HEK293 (cell line): ENCODE results near the gene NFKBIE.

Experiments used
- BCL11B ChIP-seq: fragments of 450-650 bp; formaldehyde crosslinking; IDR thresholded peaks from 2 replicates; pipeline ENCODE4 v1.5.1; 2016; ENCODE audit warnings: low read depth, missing biosample characterization, missing genetic modification characterization
- GLI2 ChIP-seq: fragments of 450-650 bp; formaldehyde crosslinking; IDR thresholded peaks from 2 replicates; pipeline ENCODE4; 2017; ENCODE audit warnings: missing biosample characterization, missing genetic modification characterization, low read depth, borderline replicate concordance
- GLIS1 ChIP-seq: fragments of 450-650 bp; formaldehyde crosslinking; IDR thresholded peaks from 2 replicates; pipeline ENCODE4 v1.5.1; 2016; ENCODE audit warnings: missing biosample characterization, missing genetic modification characterization
- HOXA7 ChIP-seq: sonication (generic); formaldehyde crosslinking; IDR thresholded peaks from 2 replicates; pipeline ENCODE4 v1.8.1; 2022; ENCODE audit warnings: missing genetic modification reagents, borderline replicate concordance
- HOXD13 ChIP-seq: sonication (generic); formaldehyde crosslinking; IDR thresholded peaks from 2 replicates; pipeline ENCODE4 v1.8.0; 2022; ENCODE audit warnings: missing genetic modification reagents, borderline replicate concordance
- PATZ1 ChIP-seq: fragments of 450-650 bp; formaldehyde crosslinking; IDR thresholded peaks from 2 replicates; pipeline ENCODE4 v1.5.1; 2016; ENCODE audit warnings: missing biosample characterization, missing genetic modification characterization
- PRDM2 ChIP-seq: fragments of 450-650 bp; formaldehyde crosslinking; IDR thresholded peaks from 2 replicates; pipeline ENCODE4 v1.5.1; 2016; ENCODE audit warnings: missing biosample characterization, missing genetic modification characterization, borderline replicate concordance
- PRDM4 ChIP-seq: fragments of 450-650 bp; formaldehyde crosslinking; IDR thresholded peaks from 2 replicates; pipeline ENCODE4 v1.5.1; 2017; ENCODE audit warnings: missing biosample characterization, missing genetic modification characterization
- YY2 ChIP-seq: fragments of 450-650 bp; formaldehyde crosslinking; IDR thresholded peaks from 2 replicates; pipeline ENCODE4 v1.5.1; 2016; ENCODE audit warnings: missing biosample characterization, missing genetic modification characterization
- ZFHX2 ChIP-seq: fragments of 450-650 bp; formaldehyde crosslinking; conservative IDR thresholded peaks from 2 replicates; pipeline ENCODE4 v1.5.1; 2016; ENCODE audit warnings: missing biosample characterization, missing genetic modification characterization
- ZFP3 ChIP-seq: fragments of 450-650 bp; formaldehyde crosslinking; IDR thresholded peaks from 2 replicates; pipeline ENCODE4 v1.5.1; 2016; ENCODE audit warnings: low read depth, missing biosample characterization, missing genetic modification characterization
- ZFP41 ChIP-seq: fragments of 450-650 bp; formaldehyde crosslinking; IDR thresholded peaks from 2 replicates; pipeline ENCODE4 v1.5.1; 2016; ENCODE audit warnings: missing biosample characterization, missing genetic modification characterization, borderline replicate concordance
- ZNF138 ChIP-seq: fragments of 450-650 bp; formaldehyde crosslinking; IDR thresholded peaks from 2 replicates; pipeline ENCODE4 v1.5.1; 2016; ENCODE audit warnings: missing biosample characterization, missing genetic modification characterization, borderline replicate concordance
- ZNF140 ChIP-seq: fragments of 450-650 bp; formaldehyde crosslinking; IDR thresholded peaks from 2 replicates; pipeline ENCODE4 v1.5.1; 2016; ENCODE audit warnings: missing biosample characterization, missing genetic modification characterization
- ZNF169 ChIP-seq: fragments of 450-650 bp; formaldehyde crosslinking; IDR thresholded peaks from 2 replicates; pipeline ENCODE4 v1.5.1; 2016; ENCODE audit warnings: missing biosample characterization, missing genetic modification characterization
- ZNF2 ChIP-seq: fragments of 450-650 bp; formaldehyde crosslinking; IDR thresholded peaks from 2 replicates; pipeline ENCODE4 v1.5.1; 2016; ENCODE audit warnings: missing biosample characterization, missing genetic modification characterization
- ZNF248 ChIP-seq: fragments of 450-650 bp; formaldehyde crosslinking; IDR thresholded peaks from 2 replicates; pipeline ENCODE4 v1.5.1; 2017; ENCODE audit warnings: missing biosample characterization, missing genetic modification characterization
- ZNF513 ChIP-seq: fragments of 450-650 bp; IDR thresholded peaks from 2 replicates; pipeline ENCODE4 v1.5.1; 2018; ENCODE audit warnings: missing biosample characterization, missing genetic modification characterization
- ZNF548 ChIP-seq: fragments of 450-650 bp; formaldehyde crosslinking; IDR thresholded peaks from 2 replicates; pipeline ENCODE4 v1.5.1; 2016; ENCODE audit warnings: missing biosample characterization, missing genetic modification characterization
- ZNF621 ChIP-seq: fragments of 450-650 bp; formaldehyde crosslinking; IDR thresholded peaks from 2 replicates; pipeline ENCODE4 v1.5.1; 2017; ENCODE audit warnings: missing biosample characterization, missing genetic modification characterization
- ZNF626 ChIP-seq: fragments of 450-650 bp; sonication (Bioruptor Pico); formaldehyde crosslinking; IDR thresholded peaks from 2 replicates; pipeline ENCODE4 v1.5.1; 2018; ENCODE audit warnings: missing biosample characterization, missing genetic modification characterization, inconsistent platforms
- ZNF664 ChIP-seq: fragments of 450-650 bp; formaldehyde crosslinking; IDR thresholded peaks from 2 replicates; pipeline ENCODE4 v1.5.1; 2016; ENCODE audit warnings: missing biosample characterization, missing genetic modification characterization
- ZNF777 ChIP-seq: fragments of 450-650 bp; formaldehyde crosslinking; IDR thresholded peaks from 2 replicates; pipeline ENCODE4 v1.5.1; 2017; ENCODE audit warnings: missing biosample characterization, missing genetic modification characterization, borderline replicate concordance
- ZNF791 ChIP-seq: fragments of 450-650 bp; formaldehyde crosslinking; IDR thresholded peaks from 2 replicates; pipeline ENCODE4 v1.5.1; 2016; ENCODE audit warnings: missing biosample characterization, missing genetic modification characterization
- ZSCAN23 ChIP-seq: fragments of 450-650 bp; formaldehyde crosslinking; IDR thresholded peaks from 2 replicates; pipeline ENCODE4 v1.5.1; 2016; ENCODE audit warnings: missing biosample characterization, missing genetic modification characterization
- TF ChIP-seq, protein P1 (sequence below): fragments of 450-650 bp; IDR thresholded peaks from 2 replicates; pipeline ENCODE4 v1.5.1; 2018; ENCODE audit warnings: missing biosample characterization, mild to moderate bottlenecking, missing genetic modification characterization

NFKBIE gene

GRCh38 chr6:44312901-44313788, 47.8 kb upstream of the NFKBIE start, which contains the start of gene AARS2 (continued):
- TF ChIP-seq, protein P1, sequence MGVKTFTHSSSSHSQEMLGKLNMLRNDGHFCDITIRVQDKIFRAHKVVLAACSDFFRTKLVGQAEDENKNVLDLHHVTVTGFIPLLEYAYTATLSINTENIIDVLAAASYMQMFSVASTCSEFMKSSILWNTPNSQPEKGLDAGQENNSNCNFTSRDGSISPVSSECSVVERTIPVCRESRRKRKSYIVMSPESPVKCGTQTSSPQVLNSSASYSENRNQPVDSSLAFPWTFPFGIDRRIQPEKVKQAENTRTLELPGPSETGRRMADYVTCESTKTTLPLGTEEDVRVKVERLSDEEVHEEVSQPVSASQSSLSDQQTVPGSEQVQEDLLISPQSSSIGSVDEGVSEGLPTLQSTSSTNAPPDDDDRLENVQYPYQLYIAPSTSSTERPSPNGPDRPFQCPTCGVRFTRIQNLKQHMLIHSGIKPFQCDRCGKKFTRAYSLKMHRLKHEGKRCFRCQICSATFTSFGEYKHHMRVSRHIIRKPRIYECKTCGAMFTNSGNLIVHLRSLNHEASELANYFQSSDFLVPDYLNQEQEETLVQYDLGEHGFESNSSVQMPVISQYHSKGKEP (tag by site-specific recombination): peak; percentile 88
- TF ChIP-seq PATZ1 (tag by site-specific recombination): peak; percentile 67; the same call in 1 of the 2 replicates
- no peak for TF ChIP-seq ZNF626
- peak; percentile 87; the same call in 1 of the 2 replicates for TF ChIP-seq ZNF621 (tag by site-specific recombination)
- TF ChIP-seq PRDM4 (tag by site-specific recombination): no peak
- TF ChIP-seq ZFHX2 (tag by site-specific recombination): peak; percentile 46; the same call in 1 of the 2 replicates
- TF ChIP-seq ZNF513 (tag by site-specific recombination): 0 out of 2 replicates have a peak, but pooled peaks have one; percentile 41
- TF ChIP-seq GLI2 (tag by site-specific recombination): no peak
- TF ChIP-seq HOXA7 (CRISPR knock-in tag): peak; percentile 48; the same call in 1 of the 2 replicates
- TF ChIP-seq ZNF777 (tag by site-specific recombination): 0 out of 2 replicates have a peak, but pooled peaks have one; percentile 37
- TF ChIP-seq ZSCAN23 (tag by site-specific recombination): peak; percentile 78
- TF ChIP-seq ZNF169 (tag by site-specific recombination): no peak
- TF ChIP-seq ZFP3: no peak
- peak; percentile 46 for TF ChIP-seq ZNF664
- no peak for TF ChIP-seq ZNF248 (tag by site-specific recombination)
- TF ChIP-seq HOXD13 (CRISPR knock-in tag): peak; percentile 80
- TF ChIP-seq ZNF548: no peak
- TF ChIP-seq PRDM2 (tag by site-specific recombination): no peak
- TF ChIP-seq YY2 (tag by site-specific recombination): peak; percentile 98
- TF ChIP-seq GLIS1: no peak
- TF ChIP-seq ZNF791 (tag by site-specific recombination): no peak
- TF ChIP-seq ZNF140 (tag by site-specific recombination): no peak
- TF ChIP-seq ZNF138 (tag by site-specific recombination): no peak
- TF ChIP-seq BCL11B (tag by site-specific recombination): peak; percentile 87
- peak; percentile 96 for TF ChIP-seq ZNF2 (tag by site-specific recombination)
- TF ChIP-seq ZFP41 (tag by site-specific recombination): no peak
